Vagina (tissue), 2 donors: Measurements from ENCODE around the gene PIP4K2C.

Experiments used
- CTCF ChIP-seq, 3 experiments: fragments of 450-650 bp in 2 of 3; fragments of 200-600 bp in 1 of 3; sonication (generic) in 1 of 3; IDR thresholded peaks; one replicate each; pipeline ENCODE4 v1.5.1; 2017 to 2019; ENCODE audit warnings: antibody characterized with exemption in 3 of 3, mild to moderate bottlenecking in 2 of 3, moderate library complexity in 2 of 3
- POLR2AphosphoS5 ChIP-seq, 2 donors: sonication (generic); formaldehyde crosslinking; IDR thresholded peaks; one replicate each; pipeline ENCODE4 v1.9.0; 2017; ENCODE audit warnings: antibody characterized with exemption in 2 of 2, mild to moderate bottlenecking in 2 of 2, low read depth in 1 of 2; ENCODE audit not compliant: insufficient read depth in 1 of 2

GRCh38 chr12:57541717-57542116 is 49.3 kb upstream of the PIP4K2C start:
- TF ChIP-seq CTCF (IDR thresholded peaks at IDR 0.05) (no peak), POLR2AphosphoS5 (IDR thresholded peaks at IDR 0.05; ENCODE audit: insufficient read depth in 1 of 2, low read depth in 1 of 2) (no peak)
